H9 (cell line): Measurements from ENCODE around the gene COMT. TPM values are rescaled to one million over a fixed set of nuclear protein-coding genes. Genes with fewer than 3 reads are reported as not detected.

Experiments used
- DNase-seq: peaks from one replicate; pipeline ENCODE4 v3.0.0-alpha.2; 2017
- H2AFZ ChIP-seq: one replicate; pipeline ENCODE4 v1.6.1; 2013; ENCODE audit warnings: mild to moderate bottlenecking, low read length, control low read depth, moderate library complexity
- H2AK5ac ChIP-seq: 2 replicates; pipeline ENCODE4 v1.6.1; 2013; ENCODE audit warnings: low read length, control low read depth, mixed read lengths; ENCODE audit not compliant: insufficient read length
- H2BK120ac ChIP-seq: one replicate; pipeline ENCODE4 v1.6.1; 2013; ENCODE audit warnings: low read depth, mild to moderate bottlenecking, low read length, control low read depth, inconsistent platforms; ENCODE audit not compliant: poor library complexity, severe bottlenecking
- H2BK12ac ChIP-seq: 2 replicates; pipeline ENCODE4 v1.6.1; 2013; ENCODE audit warnings: low read length, control low read depth, mixed read lengths, low read depth; ENCODE audit not compliant: insufficient read length
- H2BK15ac ChIP-seq: 2 replicates; pipeline ENCODE4 v1.6.1; 2013; ENCODE audit warnings: low read depth, low read length, control low read depth
- H2BK20ac ChIP-seq: one replicate; pipeline ENCODE4 v1.6.1; 2013; ENCODE audit warnings: low read depth, mild to moderate bottlenecking, low read length, control low read depth, inconsistent platforms; ENCODE audit not compliant: poor library complexity, severe bottlenecking
- H2BK5ac ChIP-seq: 2 replicates; pipeline ENCODE4 v1.6.1; 2013; ENCODE audit warnings: low read length, control low read depth, mixed read lengths; ENCODE audit not compliant: insufficient read length
- H3K14ac ChIP-seq: 2 replicates; pipeline ENCODE4 v1.6.1; 2013; ENCODE audit warnings: low read length, control low read depth; ENCODE audit not compliant: insufficient read depth
- H3K18ac ChIP-seq: 2 replicates; pipeline ENCODE4 v1.6.1; 2013; ENCODE audit warnings: low read depth, mild to moderate bottlenecking, mixed read lengths, low read length, control low read depth; ENCODE audit not compliant: insufficient read length
- H3K23ac ChIP-seq: 2 replicates; pipeline ENCODE4 v1.6.1; 2013; ENCODE audit warnings: low read length, control low read depth, mixed read lengths, low read depth; ENCODE audit not compliant: insufficient read length
- H3K23me2 ChIP-seq: 2 replicates; pipeline ENCODE4 v1.6.1; 2013; ENCODE audit warnings: low read depth, mild to moderate bottlenecking, mixed read lengths, low read length, control low read depth; ENCODE audit not compliant: insufficient read length, poor library complexity, severe bottlenecking
- H3K27ac ChIP-seq: 2 replicates; pipeline ENCODE4 v1.5.1; 2013; ENCODE audit warnings: low read length, control low read depth, mixed read lengths, low read depth; ENCODE audit not compliant: insufficient read length
- H3K27me3 ChIP-seq: 2 replicates; pipeline ENCODE4 v1.6.1; 2013; ENCODE audit warnings: low read length, control low read depth, inconsistent platforms; ENCODE audit not compliant: insufficient read depth
- H3K4ac ChIP-seq: 2 replicates; pipeline ENCODE4 v1.6.1; 2013; ENCODE audit warnings: low read depth, mild to moderate bottlenecking, control low read depth, inconsistent platforms, low read length, moderate library complexity
- H3K4me1 ChIP-seq: 2 replicates; pipeline ENCODE4 v1.6.1; 2013; ENCODE audit warnings: low read length, control low read depth, inconsistent platforms; ENCODE audit not compliant: insufficient read depth
- H3K4me2 ChIP-seq: 2 replicates; pipeline ENCODE4 v1.6.1; 2013; ENCODE audit warnings: low read length, control low read depth, mixed read lengths; ENCODE audit not compliant: insufficient read length, insufficient read depth
- H3K56ac ChIP-seq: 2 replicates; pipeline ENCODE4 v1.6.1; 2013; ENCODE audit warnings: low read depth, mild to moderate bottlenecking, mixed read lengths, low read length, control low read depth; ENCODE audit not compliant: insufficient read length
- H3K79me1 ChIP-seq: 2 replicates; pipeline ENCODE4 v1.6.1; 2013; ENCODE audit warnings: low read depth, mild to moderate bottlenecking, moderate library complexity, low read length, control low read depth, inconsistent platforms; ENCODE audit not compliant: insufficient read depth, poor library complexity, severe bottlenecking
- H3K79me2 ChIP-seq: 2 replicates; pipeline ENCODE4 v1.6.1; 2013; ENCODE audit warnings: low read length, control low read depth, inconsistent platforms; ENCODE audit not compliant: insufficient read depth
- H3K9ac ChIP-seq: 2 replicates; pipeline ENCODE4 v1.6.1; 2013; ENCODE audit warnings: low read length, control low read depth, mixed read lengths; ENCODE audit not compliant: insufficient read length; ENCODE audit errors: extremely low read depth
- H3K9me3 ChIP-seq: one replicate; pipeline ENCODE4 v1.6.1; 2013; ENCODE audit warnings: low read depth, low read length, inconsistent platforms; ENCODE audit not compliant: control insufficient read depth
- H3T11ph ChIP-seq: one replicate; pipeline ENCODE4 v1.6.1; 2013; ENCODE audit warnings: mild to moderate bottlenecking, low read length, control low read depth, inconsistent platforms
- H4K20me1 ChIP-seq: one replicate; pipeline ENCODE4 v1.6.1; 2013; ENCODE audit not compliant: control insufficient read depth, insufficient read length, insufficient read depth
- H4K5ac ChIP-seq: 2 replicates; pipeline ENCODE4 v1.6.1; 2013; ENCODE audit warnings: low read depth, mild to moderate bottlenecking, mixed read lengths, low read length, control low read depth; ENCODE audit not compliant: insufficient read length
- H4K8ac ChIP-seq: replicated peaks from 2 replicates; pipeline ENCODE4 v1.6.1; 2013; ENCODE audit warnings: low read length, control low read depth, mixed read lengths, low read depth; ENCODE audit not compliant: insufficient read length
- H4K91ac ChIP-seq: 2 replicates; pipeline ENCODE4 v1.6.1; 2013; ENCODE audit warnings: low read depth, mild to moderate bottlenecking, moderate library complexity, mixed read lengths, low read length, control low read depth; ENCODE audit not compliant: insufficient read length
- H3K27ac Mint-ChIP-seq, 3 experiments: 2 replicates in 2 of 3; 3 replicates in 1 of 3; pipeline ENCODE4 v1.8.0; 2020 to 2021; ENCODE audit warnings: mixed read lengths in 3 of 3, mild to moderate bottlenecking in 1 of 3, moderate library complexity in 1 of 3
- H3K27me3 Mint-ChIP-seq: 2 replicates; pipeline ENCODE4 v1.8.0; 2021; ENCODE audit warnings: low read depth, mild to moderate bottlenecking, moderate library complexity, mixed read lengths
- H3K36me3 Mint-ChIP-seq, 3 experiments: 2 replicates in 2 of 3; 3 replicates in 1 of 3; pipeline ENCODE4 v1.8.0; 2020 to 2021; ENCODE audit warnings: low read depth in 3 of 3, mixed read lengths in 3 of 3; ENCODE audit not compliant: insufficient read depth in 1 of 3
- H3K4me1 Mint-ChIP-seq, 2 experiments: 2 replicates each; pipeline ENCODE4 v1.8.0; 2020; ENCODE audit warnings: mixed read lengths in 2 of 2
- H3K4me3 Mint-ChIP-seq, 2 experiments: 2 replicates in 1 of 2; 3 replicates in 1 of 2; pipeline ENCODE4 v1.8.0; 2020 to 2021; ENCODE audit warnings: mild to moderate bottlenecking in 2 of 2, mixed read lengths in 2 of 2, moderate library complexity in 1 of 2
- H3K9me3 Mint-ChIP-seq, 2 experiments: 2 replicates in 1 of 2; 3 replicates in 1 of 2; pipeline ENCODE4 v1.8.0; 2020; ENCODE audit warnings: mild to moderate bottlenecking in 2 of 2, mixed read lengths in 2 of 2, moderate library complexity in 1 of 2
- CTCF ChIP-seq: fragments of 200-600 bp; sonication (generic); conservative IDR thresholded peaks from 3 replicates; pipeline ENCODE4 v1.8.0; 2021; ENCODE audit warnings: antibody characterized with exemption, mild to moderate bottlenecking
- WGBS: extraction: QIAGEN DNeasy Blood & Tissue Kit; methylation state at CpG from one replicate; pipeline ENCODE4 v1.1.7; 2013; ENCODE audit warnings: missing lambda C conversion rate, low lambda C conversion rate, mixed read lengths; ENCODE audit not compliant: insufficient read length; ENCODE audit errors: extremely low coverage; 5-methylcytosine and 5-hydroxymethylcytosine counted together
- total RNA-seq: library from RNA; stranded (reverse); gene quantifications from 2 replicates; pipeline ENCODE4 v1.2.1, GENCODE V29; 2021

The COMT gene
- total RNA-seq, 1 experiment from 2014 or later, result 42.2 TPM

DNA sequence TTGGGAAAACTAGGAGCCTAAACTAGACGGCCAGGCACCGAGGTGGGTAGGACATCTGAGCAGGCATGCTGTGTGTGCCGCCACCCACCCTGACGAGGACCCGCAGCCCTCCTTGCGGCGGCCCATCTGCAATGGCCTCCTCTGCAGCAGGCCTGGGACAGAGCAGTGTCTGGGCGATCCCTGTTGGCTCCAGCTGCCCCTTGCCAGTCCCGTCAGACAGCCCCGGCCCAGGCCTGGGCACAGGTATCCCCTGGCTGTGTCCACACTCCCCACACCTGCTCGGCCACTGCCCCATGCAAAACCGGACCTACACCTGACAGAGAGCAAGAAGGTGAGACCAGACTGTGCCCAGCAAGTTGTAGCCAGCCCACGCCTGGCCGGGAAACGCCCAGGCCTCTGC lies 48.2 kb upstream of the COMT start:
- H3K9me3 Mint-ChIP-seq, result no peaks in the 10 kb centered on the region
- no peak overlapping the region for H2BK20ac ChIP-seq
- no peak overlapping the region for H3K56ac ChIP-seq
- H3K23ac ChIP-seq, result no peak overlapping the region
- H4K8ac ChIP-seq, result no peak overlapping the region
- no peak overlapping the region for H3K27ac ChIP-seq
- no peak overlapping the region for H3K14ac ChIP-seq
- no peak overlapping the region for H2BK15ac ChIP-seq
- no peak overlapping the region for H4K5ac ChIP-seq
- H2BK120ac ChIP-seq, result no peak overlapping the region
- H3K4ac ChIP-seq, result no peak overlapping the region
- peaks cover 2 to 7% (median 6%) of the 10 kb centered on the region in 3 experiments; a peak in 2 of 7 replicates for H3K36me3 Mint-ChIP-seq
- no peak overlapping the region for H3K4me2 ChIP-seq
- no peak for TF ChIP-seq CTCF
- no peak overlapping the region for H4K91ac ChIP-seq
- H2BK5ac ChIP-seq, result no peak overlapping the region
- no peaks in the 10 kb centered on the region for H4K20me1 ChIP-seq
- no peak overlapping the region for H2AK5ac ChIP-seq
- DNase-seq, result no peak
- H2AFZ ChIP-seq, result no peak overlapping the region
- H3K4me1 ChIP-seq, result peaks cover 5% of the 10 kb centered on the region; the same call in 1 of the 2 replicates
- no peak overlapping the region for H3K9ac ChIP-seq
- H3K79me2 ChIP-seq, result no peaks in the 10 kb centered on the region
- no peak overlapping the region for H3T11ph ChIP-seq
- H3K27me3 Mint-ChIP-seq, result no peaks in the 10 kb centered on the region
- H3K27me3 ChIP-seq, result no peaks in the 10 kb centered on the region; the same call in 1 of the 2 replicates
- H3K23me2 ChIP-seq, result no peaks in the 10 kb centered on the region
- H3K79me1 ChIP-seq, result no peaks in the 10 kb centered on the region
- no peak overlapping the region for H2BK12ac ChIP-seq
- H3K4me3 Mint-ChIP-seq, result no peak overlapping the region
- WGBS, result no CpG with 5 or more reads among the region's 15 CpGs
- no peak overlapping the region for H3K18ac ChIP-seq
- H3K4me1 Mint-ChIP-seq, result peaks cover 25 to 28% of the 10 kb centered on the region in 2 experiments
- H3K27ac Mint-ChIP-seq, result no peak overlapping the region
- no peaks in the 10 kb centered on the region for H3K9me3 ChIP-seq
